ENCODE measurements around the gene ELOA.

DNA sequence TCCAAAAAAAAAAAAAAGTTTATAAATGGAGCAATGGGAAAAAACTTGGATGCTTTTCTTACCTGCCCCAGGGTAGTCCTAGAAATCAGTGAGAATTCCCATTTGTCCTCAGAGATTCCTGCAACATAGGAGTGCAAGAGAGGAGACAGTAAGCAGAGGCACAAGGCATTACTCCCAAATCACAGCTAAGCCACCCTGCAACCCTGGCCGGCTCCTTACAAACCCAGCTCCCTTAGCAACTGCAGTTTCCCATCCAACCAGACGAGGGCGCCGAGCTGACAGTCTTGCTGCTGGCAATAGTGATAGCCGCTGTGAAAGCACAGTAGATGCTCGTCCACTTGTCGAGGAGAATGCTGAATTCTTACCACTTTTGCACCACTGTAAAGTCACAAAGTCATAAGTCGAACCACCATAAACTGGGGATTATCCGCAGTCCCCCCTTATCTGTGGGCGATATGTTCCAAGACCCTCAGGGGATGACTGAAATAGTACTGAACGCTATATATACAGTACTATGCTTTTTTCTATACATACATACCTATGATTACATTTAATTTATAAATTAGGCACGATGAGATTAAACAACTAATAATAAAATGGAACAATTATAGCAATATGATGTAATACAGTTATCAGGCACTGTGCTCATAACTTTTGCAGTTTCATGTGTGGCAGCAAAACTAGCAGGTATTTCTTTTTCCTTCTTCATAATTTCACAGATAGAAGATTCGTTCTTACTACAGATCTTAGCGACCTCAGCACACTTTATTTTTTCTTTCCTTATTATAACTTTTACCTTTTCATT lies 29.0 kb downstream of the ELOA start:
- no peak for TF ChIP-seq POLR2A (IDR thresholded peaks at IDR 0.05)
- TF ChIP-seq, protein P1, sequence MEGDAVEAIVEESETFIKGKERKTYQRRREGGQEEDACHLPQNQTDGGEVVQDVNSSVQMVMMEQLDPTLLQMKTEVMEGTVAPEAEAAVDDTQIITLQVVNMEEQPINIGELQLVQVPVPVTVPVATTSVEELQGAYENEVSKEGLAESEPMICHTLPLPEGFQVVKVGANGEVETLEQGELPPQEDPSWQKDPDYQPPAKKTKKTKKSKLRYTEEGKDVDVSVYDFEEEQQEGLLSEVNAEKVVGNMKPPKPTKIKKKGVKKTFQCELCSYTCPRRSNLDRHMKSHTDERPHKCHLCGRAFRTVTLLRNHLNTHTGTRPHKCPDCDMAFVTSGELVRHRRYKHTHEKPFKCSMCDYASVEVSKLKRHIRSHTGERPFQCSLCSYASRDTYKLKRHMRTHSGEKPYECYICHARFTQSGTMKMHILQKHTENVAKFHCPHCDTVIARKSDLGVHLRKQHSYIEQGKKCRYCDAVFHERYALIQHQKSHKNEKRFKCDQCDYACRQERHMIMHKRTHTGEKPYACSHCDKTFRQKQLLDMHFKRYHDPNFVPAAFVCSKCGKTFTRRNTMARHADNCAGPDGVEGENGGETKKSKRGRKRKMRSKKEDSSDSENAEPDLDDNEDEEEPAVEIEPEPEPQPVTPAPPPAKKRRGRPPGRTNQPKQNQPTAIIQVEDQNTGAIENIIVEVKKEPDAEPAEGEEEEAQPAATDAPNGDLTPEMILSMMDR (IDR thresholded peaks at IDR 0.05) = peak; percentile 82 to 92

Measured in suprapubic skin (tissue), 3 donors.